Liver (tissue), 9 donors: ENCODE data around the gene NINJ1. TPM values are rescaled to one million over a fixed set of nuclear protein-coding genes. Genes with fewer than 3 reads are reported as not detected.

Experiments
- DNase-seq: peaks from one replicate; pipeline ENCODE4 v3.0.0-alpha.2; 2017; ENCODE audit warnings: low spot score
- H3K27ac ChIP-seq, 2 donors: one replicate each; pipeline ENCODE4 v1.7.0; 2013; ENCODE audit warnings: inconsistent platforms in 2 of 2, low read length in 2 of 2, control low read depth in 1 of 2, low read depth in 1 of 2, mild to moderate bottlenecking in 1 of 2
- H3K27me3 ChIP-seq, 4 donors: one replicate each; pipeline versions ENCODE4 v1.6.1 to v1.7.0; 2013; ENCODE audit warnings: low read length in 3 of 4, inconsistent platforms in 1 of 4, mild to moderate bottlenecking in 1 of 4, moderate library complexity in 1 of 4; ENCODE audit not compliant: control insufficient read depth in 4 of 4, insufficient read depth in 4 of 4
- H3K36me3 ChIP-seq, 4 donors: one replicate each; pipeline versions ENCODE4 v1.6.1 to v1.7.0; 2013; ENCODE audit warnings: low read length in 3 of 4, mild to moderate bottlenecking in 3 of 4, low read depth in 1 of 4, moderate library complexity in 1 of 4; ENCODE audit not compliant: control insufficient read depth in 4 of 4, insufficient read depth in 3 of 4
- H3K4me1 ChIP-seq, 4 donors: one replicate each; pipeline versions ENCODE4 v1.6.1 to v1.7.0; 2013; ENCODE audit warnings: low read length in 3 of 4, mild to moderate bottlenecking in 3 of 4, moderate library complexity in 1 of 4; ENCODE audit not compliant: control insufficient read depth in 4 of 4, insufficient read depth in 4 of 4
- H3K4me3 ChIP-seq, 3 donors: one replicate each; pipeline versions ENCODE4 v1.6.1 to v1.7.0; 2013; ENCODE audit warnings: low read length in 3 of 3, control low read depth in 1 of 3, low read depth in 1 of 3, mild to moderate bottlenecking in 1 of 3
- H3K9ac ChIP-seq, 2 donors: one replicate each; pipeline ENCODE4 v1.7.0; 2013; ENCODE audit warnings: low read length in 2 of 2, mild to moderate bottlenecking in 2 of 2, moderate library complexity in 2 of 2, control low read depth in 1 of 2, low read depth in 1 of 2
- H3K9me3 ChIP-seq, 4 donors: one replicate each; pipeline versions ENCODE4 v1.6.1 to v1.7.0; 2013; ENCODE audit warnings: low read length in 3 of 4; ENCODE audit not compliant: control insufficient read depth in 4 of 4
- CTCF ChIP-seq: fragments of 150-350 bp; IDR thresholded peaks from 2 replicates; pipeline ENCODE4 v1.5.1; 2017; ENCODE audit warnings: improper control_type of control experiment, low read depth, low read length; ENCODE audit not compliant: missing input control
- FOXA1 ChIP-seq: IDR thresholded peaks from 2 replicates; pipeline ENCODE4 v1.6.1; 2016; ENCODE audit warnings: antibody characterized with exemption
- GABPA ChIP-seq, 2 donors: IDR thresholded peaks in 1 of 2; conservative IDR thresholded peaks in 1 of 2; 2 replicates each; pipeline ENCODE4 v1.6.1; 2016; ENCODE audit warnings: antibody characterized with exemption in 2 of 2, mild to moderate bottlenecking in 1 of 2, moderate library complexity in 1 of 2
- HNF4A ChIP-seq, 2 donors: conservative IDR thresholded peaks; 2 replicates each; pipeline ENCODE4 v1.6.1; 2016; ENCODE audit warnings: antibody characterized with exemption in 2 of 2, mild to moderate bottlenecking in 2 of 2
- JUND ChIP-seq, 2 donors: IDR thresholded peaks; 2 replicates each; pipeline ENCODE4 v1.6.1; 2016; ENCODE audit warnings: antibody characterized with exemption in 2 of 2
- MAX ChIP-seq: IDR thresholded peaks from 2 replicates; pipeline ENCODE4 v1.6.1; 2016; ENCODE audit warnings: antibody characterized with exemption
- NR2F2 ChIP-seq: IDR thresholded peaks from 2 replicates; pipeline ENCODE4 v1.6.1; 2016; ENCODE audit warnings: antibody characterized with exemption
- RAD21 ChIP-seq, 2 donors: IDR thresholded peaks; 2 replicates each; pipeline ENCODE4 v1.6.1; 2016; ENCODE audit warnings: antibody characterized with exemption in 2 of 2, mild to moderate bottlenecking in 2 of 2
- REST ChIP-seq: IDR thresholded peaks from 2 replicates; pipeline ENCODE4 v1.6.1; 2016; ENCODE audit warnings: antibody characterized with exemption, mild to moderate bottlenecking
- RXRA ChIP-seq, 2 donors: IDR thresholded peaks; 2 replicates each; pipeline ENCODE4 v1.6.1; 2017 to 2018; ENCODE audit warnings: antibody characterized with exemption in 2 of 2, mild to moderate bottlenecking in 1 of 2
- SP1 ChIP-seq: IDR thresholded peaks from 2 replicates; pipeline ENCODE4 v1.6.1; 2018; ENCODE audit warnings: antibody characterized with exemption, mild to moderate bottlenecking
- TAF1 ChIP-seq: conservative IDR thresholded peaks from 2 replicates; pipeline ENCODE4 v1.6.1; 2016; ENCODE audit warnings: antibody characterized with exemption, mild to moderate bottlenecking
- ZBTB33 ChIP-seq: IDR thresholded peaks from 2 replicates; pipeline ENCODE4 v1.6.1; 2016; ENCODE audit warnings: antibody characterized with exemption
- WGBS: extraction: QIAGEN DNeasy Blood & Tissue Kit; methylation state at CpG from one replicate; pipeline ENCODE4 v1.1.7; 2013; 5-methylcytosine and 5-hydroxymethylcytosine counted together
- polyA plus RNA-seq, 2 donors: library from polyadenylated mRNA; stranded (reverse) in 1 of 2; unstranded in 1 of 2; fragments of 200-250 nt in 1 of 2; fragments of >200 nt in 1 of 2; fragmentation: Nextera tagmentation in 1 of 2; extraction: Ambion mirVana in 1 of 2; gene quantifications; one replicate each; pipeline versions ENCODE4 v1.2.1 to v1.2.3, GENCODE V29; 2013 to 2015
- total RNA-seq, 2 donors: library from RNA; depleted of rRNA; stranded (reverse); fragments of >200 nt; gene quantifications; one replicate each; pipeline ENCODE4 v1.2.3, GENCODE V29; 2014
- donor health status: healthy.
- donor health status: healthy.
- donor health status: healthy.
- donor health status: healthy.
- donor health status: healthy.

NINJ1 gene
- total and polyA plus RNA-seq, 4 donors: 31.2 to 72.1 (median 55.2) TPM

- DNase-seq: peak; percentile 75
- Histone ChIP-seq H3K9me3 (no peaks in the 10 kb centered on the region), H3K27ac (peak overlapping the region; percentile 83 to 84), H3K4me1 (peaks cover 0 to 23% (median 16%) of the 10 kb centered on the region in 4 donors), H3K36me3 (peaks cover 0 to 19% (median 12%) of the 10 kb centered on the region in 4 donors), H3K4me3 (no peak overlapping the region), H3K9ac (no peak overlapping the region), H3K27me3 (no peaks in the 10 kb centered on the region)
- 54% methylated on average over 23 of the region's 23 CpGs for WGBS
- TF ChIP-seq REST (no peak), NR2F2 (peak; percentile 54), HNF4A (conservative IDR thresholded peaks at IDR 0.05) (peak in 1 of 2 donors; percentile 28), RXRA (IDR thresholded peaks at IDR 0.05) (peak; percentile 73 to 74), SP1 (peak; percentile 54), JUND (IDR thresholded peaks at IDR 0.05) (peak in 1 of 2 donors; percentile 53), MAX (no peak), GABPA (IDR thresholded peaks at IDR 0.05 in 1 of 2, conservative IDR thresholded peaks at IDR 0.05 in 1 of 2) (peak in 1 of 2 donors; percentile 83), TAF1 (no peak), RAD21 (IDR thresholded peaks at IDR 0.05) (peak in 1 of 2 donors; percentile 62), ZBTB33 (no peak), CTCF (peak; percentile 49), FOXA1 (no peak)
Measured at GRCh38 chr9:93119953-93120845, 13.9 kb downstream of the NINJ1 start.

GRCh38 chr9:93119703-93119952 lies 14.4 kb downstream of the NINJ1 start:
- H3K4me3 ChIP-seq: no peak overlapping the region

More at GRCh38 chr9:93119703-93119952, 14.4 kb downstream of the NINJ1 start:
- Histone ChIP-seq H3K9ac (no peak overlapping the region), H3K36me3 (peaks cover 0 to 15% (median 9%) of the 10 kb centered on the region in 4 donors), H3K4me1 (peaks cover 0 to 23% (median 16%) of the 10 kb centered on the region in 4 donors), H3K27ac (peak overlapping the region; percentile 83 to 84), H3K9me3 (no peaks in the 10 kb centered on the region), H3K27me3 (no peaks in the 10 kb centered on the region)
- 73% methylated on average over 5 of the region's 5 CpGs for WGBS
- DNase-seq: no peak
- no peak for TF ChIP-seq GABPA (IDR thresholded peaks at IDR 0.05 in 1 of 2, conservative IDR thresholded peaks at IDR 0.05 in 1 of 2)
- no peak for TF ChIP-seq NR2F2
